Hepatocyte (in vitro differentiated cells): Measurements from ENCODE around the gene UBE2L3. TPM values are rescaled to one million over a fixed set of nuclear protein-coding genes. Genes with fewer than 3 reads are reported as not detected.

Experiments
- DNase-seq: peaks from one replicate; pipeline ENCODE4 v3.0.0-alpha.2; 2016; ENCODE audit warnings: low spot score
- H2AFZ ChIP-seq: fragments of 200-600 bp; sonication (generic); 2 replicates; pipeline ENCODE4 v1.6.0; 2016; ENCODE audit warnings: antibody characterized with exemption, mild to moderate bottlenecking
- H3K27ac ChIP-seq: fragments of 200-600 bp; sonication (generic); 2 replicates; pipeline ENCODE4 v1.5.1; 2016; ENCODE audit warnings: mild to moderate bottlenecking
- H3K27me3 ChIP-seq: fragments of 200-600 bp; sonication (generic); 2 replicates; pipeline ENCODE4 v1.6.1; 2016
- H3K36me3 ChIP-seq: fragments of 200-600 bp; sonication (generic); replicated peaks from 2 replicates; pipeline ENCODE4 v1.5.1; 2016; ENCODE audit warnings: low read depth; ENCODE audit not compliant: insufficient read depth
- H3K4me1 ChIP-seq: fragments of 200-600 bp; sonication (generic); 2 replicates; pipeline ENCODE4 v1.5.1; 2016; ENCODE audit warnings: mild to moderate bottlenecking, moderate library complexity; ENCODE audit not compliant: insufficient read depth
- H3K4me2 ChIP-seq: fragments of 200-600 bp; sonication (generic); 2 replicates; pipeline ENCODE4 v1.6.0; 2016
- H3K4me3 ChIP-seq: fragments of 200-600 bp; sonication (generic); 2 replicates; pipeline ENCODE4 v1.5.1; 2016; ENCODE audit warnings: mild to moderate bottlenecking
- H3K79me2 ChIP-seq: fragments of 200-600 bp; sonication (generic); 2 replicates; pipeline ENCODE4 v1.6.0; 2017; ENCODE audit warnings: mild to moderate bottlenecking
- H3K9me2 ChIP-seq: fragments of 200-600 bp; sonication (generic); replicated peaks from 2 replicates; pipeline ENCODE4 v1.6.0; 2017; ENCODE audit warnings: mild to moderate bottlenecking; ENCODE audit not compliant: insufficient read depth
- H3K9me3 ChIP-seq: fragments of 200-600 bp; sonication (generic); 2 replicates; pipeline ENCODE4 v1.5.1; 2016; ENCODE audit warnings: low read depth, mild to moderate bottlenecking
- H4K20me1 ChIP-seq: fragments of 200-600 bp; sonication (generic); 2 replicates; pipeline ENCODE4 v1.6.0; 2016; ENCODE audit warnings: mild to moderate bottlenecking; ENCODE audit not compliant: insufficient read depth, poor library complexity, severe bottlenecking
- EZH2 ChIP-seq: fragments of 200-600 bp; sonication (generic); IDR thresholded peaks from 2 replicates; pipeline ENCODE4 v1.6.1; 2016; ENCODE audit warnings: antibody characterized with exemption, mild to moderate bottlenecking, borderline replicate concordance
- EZH2phosphoT487 ChIP-seq: fragments of 200-600 bp; sonication (generic); IDR thresholded peaks from one replicate; pipeline ENCODE4 v1.6.1; 2018; ENCODE audit warnings: antibody characterized with exemption, mild to moderate bottlenecking, low read depth, moderate library complexity; ENCODE audit not compliant: unreplicated experiment, severe bottlenecking
- WGBS: methylation state at CpG from one replicate; pipeline ENCODE4 v1.1.6; 2016; ENCODE audit warnings: low lambda C conversion rate; ENCODE audit errors: missing lambda C conversion rate; 5-methylcytosine and 5-hydroxymethylcytosine counted together
- polyA plus RNA-seq: library from polyadenylated mRNA; unstranded; fragments of >200 nt; fragmentation: Nextera tagmentation; extraction: Ambion mirVana; gene quantifications from 2 replicates; pipeline ENCODE4 v1.2.1, GENCODE V29; 2016
- total RNA-seq: library from RNA; depleted of rRNA; stranded (reverse); fragments of >200 nt; gene quantifications from 2 replicates; pipeline ENCODE4 v1.2.3, GENCODE V29; 2014
- TF ChIP-seq, protein P1 (sequence below): fragments of 200-600 bp; sonication (generic); IDR thresholded peaks from 2 replicates; pipeline ENCODE4 v1.5.1; 2016; ENCODE audit warnings: antibody characterized with exemption, mild to moderate bottlenecking; ENCODE audit not compliant: poor library complexity

Gene UBE2L3
- total and polyA plus RNA-seq, 2 experiments from 2014 or later = 49.3 to 91.0 TPM

DNA sequence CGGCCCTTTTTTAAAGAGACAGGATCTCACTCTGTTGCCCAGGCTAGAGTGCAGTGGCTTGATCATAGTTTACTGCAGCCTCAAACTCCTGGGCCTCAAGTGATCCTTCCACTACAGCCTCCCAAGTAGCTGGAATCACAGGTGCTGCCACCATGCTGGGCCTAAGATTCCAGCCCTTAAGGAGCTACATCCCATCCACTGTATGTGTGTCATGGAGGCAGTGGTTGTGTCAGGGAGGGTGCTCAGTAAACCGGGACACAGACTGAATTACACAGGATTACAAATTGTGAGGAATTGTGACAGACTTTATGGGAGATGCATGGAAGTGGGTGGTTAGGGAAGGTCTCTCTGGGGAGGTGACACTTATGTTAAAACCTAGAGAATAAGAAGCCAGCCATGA is 96.2 kb downstream of the UBE2L3 start:
- DNase-seq = no peak
- Histone ChIP-seq H3K27ac (no peak overlapping the region), H3K36me3 (no peaks in the 10 kb centered on the region), H3K4me1 (peaks cover 4% of the 10 kb centered on the region), H4K20me1 (no peaks in the 10 kb centered on the region), H3K79me2 (peaks cover 19% of the 10 kb centered on the region), H3K4me3 (no peak overlapping the region), H3K27me3 (no peaks in the 10 kb centered on the region), H3K4me2 (no peak overlapping the region), H2AFZ (no peak overlapping the region), H3K9me2 (no peaks in the 10 kb centered on the region), H3K9me3 (no peaks in the 10 kb centered on the region)
- whole genome bisulfite sequencing = 93% methylated on average over 2 of the region's 2 CpGs
- TF ChIP-seq EZH2phosphoT487 (no peak), EZH2 (no peak)
- TF ChIP-seq, protein P1, sequence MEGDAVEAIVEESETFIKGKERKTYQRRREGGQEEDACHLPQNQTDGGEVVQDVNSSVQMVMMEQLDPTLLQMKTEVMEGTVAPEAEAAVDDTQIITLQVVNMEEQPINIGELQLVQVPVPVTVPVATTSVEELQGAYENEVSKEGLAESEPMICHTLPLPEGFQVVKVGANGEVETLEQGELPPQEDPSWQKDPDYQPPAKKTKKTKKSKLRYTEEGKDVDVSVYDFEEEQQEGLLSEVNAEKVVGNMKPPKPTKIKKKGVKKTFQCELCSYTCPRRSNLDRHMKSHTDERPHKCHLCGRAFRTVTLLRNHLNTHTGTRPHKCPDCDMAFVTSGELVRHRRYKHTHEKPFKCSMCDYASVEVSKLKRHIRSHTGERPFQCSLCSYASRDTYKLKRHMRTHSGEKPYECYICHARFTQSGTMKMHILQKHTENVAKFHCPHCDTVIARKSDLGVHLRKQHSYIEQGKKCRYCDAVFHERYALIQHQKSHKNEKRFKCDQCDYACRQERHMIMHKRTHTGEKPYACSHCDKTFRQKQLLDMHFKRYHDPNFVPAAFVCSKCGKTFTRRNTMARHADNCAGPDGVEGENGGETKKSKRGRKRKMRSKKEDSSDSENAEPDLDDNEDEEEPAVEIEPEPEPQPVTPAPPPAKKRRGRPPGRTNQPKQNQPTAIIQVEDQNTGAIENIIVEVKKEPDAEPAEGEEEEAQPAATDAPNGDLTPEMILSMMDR = no peak

DNA sequence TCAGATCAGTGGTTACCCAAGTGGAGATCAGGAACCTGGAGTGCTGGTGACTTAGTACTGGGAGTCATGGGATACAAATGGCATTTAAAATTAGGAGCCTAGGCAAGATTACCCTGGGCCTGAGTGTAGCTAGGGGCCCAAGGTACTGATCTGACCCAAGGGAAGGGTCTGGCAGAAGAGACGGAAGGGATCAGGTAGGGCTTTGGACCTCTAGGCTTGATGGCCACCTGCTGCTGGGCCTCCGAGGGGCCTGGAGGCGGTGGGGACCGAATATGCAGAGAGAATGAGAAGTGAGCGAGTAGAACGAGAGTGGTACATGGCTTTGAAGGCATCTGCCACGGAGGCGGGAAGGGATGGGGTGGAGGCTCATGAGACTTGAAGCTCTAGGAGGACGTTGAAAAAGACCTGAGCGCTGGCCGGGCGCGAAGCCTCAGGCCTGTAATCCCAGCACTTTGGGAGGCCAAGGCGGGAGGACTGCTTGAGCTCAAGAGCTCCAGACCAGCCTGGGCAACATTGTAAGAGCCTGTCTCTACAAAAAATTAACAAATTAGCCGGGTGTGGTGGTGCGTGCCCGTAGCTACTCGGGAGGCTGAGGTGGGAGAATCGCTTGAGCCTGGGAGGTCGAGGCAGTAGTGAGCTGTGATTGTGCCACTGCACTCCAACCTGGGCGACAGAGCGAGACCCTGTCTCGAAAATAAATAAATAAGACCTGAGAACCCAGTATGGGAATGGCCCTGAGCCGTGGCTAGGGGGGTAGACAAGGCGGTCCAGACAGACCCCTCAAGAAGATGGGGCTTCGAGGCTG is 97.7 kb downstream of the UBE2L3 start:
- peak overlapping the region; percentile 87 for H3K4me2 ChIP-seq
- peak; percentile 3 for DNase-seq
- no peaks in the 10 kb centered on the region for H3K27me3 ChIP-seq
- peak overlapping the region; percentile 69 for H2AFZ ChIP-seq
- peak overlapping the region; percentile 24 for H3K4me3 ChIP-seq
- no peaks in the 10 kb centered on the region for H3K9me3 ChIP-seq
- H4K20me1 ChIP-seq = no peaks in the 10 kb centered on the region
- no peaks in the 10 kb centered on the region for H3K36me3 ChIP-seq
- peak overlapping the region; percentile 94 for H3K27ac ChIP-seq
- peaks cover 4% of the 10 kb centered on the region for H3K4me1 ChIP-seq
- TF ChIP-seq EZH2phosphoT487 = no peak
- TF ChIP-seq, protein P1 = no peak
- no peak for TF ChIP-seq EZH2
- peaks cover 23% of the 10 kb centered on the region for H3K79me2 ChIP-seq
- 80% methylated on average over 25 of the region's 26 CpGs for WGBS
- H3K9me2 ChIP-seq = no peaks in the 10 kb centered on the region

DNA sequence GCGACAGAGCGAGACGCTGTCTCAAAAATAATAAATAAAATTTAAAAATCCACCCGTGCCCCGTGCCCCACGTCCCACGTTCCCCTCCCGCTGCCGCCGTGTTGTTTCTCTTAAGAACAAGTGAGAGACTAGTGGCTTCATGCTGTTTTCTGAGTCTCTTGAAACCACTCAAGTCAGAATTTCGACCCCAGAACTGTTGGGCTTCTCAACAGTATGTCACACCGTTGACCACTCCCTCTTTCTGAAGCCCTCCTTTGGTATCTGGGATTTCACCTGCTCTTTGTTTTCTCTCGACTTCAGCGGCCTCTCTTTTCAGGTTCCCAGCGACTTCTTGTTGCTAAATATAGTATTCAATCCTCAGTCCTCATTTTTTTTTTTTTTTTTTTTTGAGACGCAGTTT is 99.3 kb downstream of the UBE2L3 start:
- H3K27ac ChIP-seq = peak overlapping the region; percentile 94
- no peaks in the 10 kb centered on the region for H3K36me3 ChIP-seq
- peak overlapping the region; percentile 74 for H3K4me3 ChIP-seq
- H4K20me1 ChIP-seq = peaks cover 2% of the 10 kb centered on the region
- peak overlapping the region; percentile 87 for H3K4me2 ChIP-seq
- WGBS = 63% methylated on average over 16 of the region's 16 CpGs
- TF ChIP-seq EZH2phosphoT487 (no peak), EZH2 (no peak)
- TF ChIP-seq, protein P1 = no peak
- H3K27me3 ChIP-seq = no peaks in the 10 kb centered on the region
- H3K9me2 ChIP-seq = no peaks in the 10 kb centered on the region
- no peaks in the 10 kb centered on the region for H3K9me3 ChIP-seq
- peaks cover 4% of the 10 kb centered on the region for H3K4me1 ChIP-seq
- peaks cover 27% of the 10 kb centered on the region for H3K79me2 ChIP-seq
- no peak for DNase-seq
- H2AFZ ChIP-seq = peak overlapping the region; percentile 88
